Measurements from ENCODE around the gene TCF7. TPM values are rescaled to one million over a fixed set of nuclear protein-coding genes. Genes with fewer than 3 reads are reported as not detected.

TCF7 gene
- total RNA-seq, 1 experiment from 2014 or later = 18.2 TPM

DNA sequence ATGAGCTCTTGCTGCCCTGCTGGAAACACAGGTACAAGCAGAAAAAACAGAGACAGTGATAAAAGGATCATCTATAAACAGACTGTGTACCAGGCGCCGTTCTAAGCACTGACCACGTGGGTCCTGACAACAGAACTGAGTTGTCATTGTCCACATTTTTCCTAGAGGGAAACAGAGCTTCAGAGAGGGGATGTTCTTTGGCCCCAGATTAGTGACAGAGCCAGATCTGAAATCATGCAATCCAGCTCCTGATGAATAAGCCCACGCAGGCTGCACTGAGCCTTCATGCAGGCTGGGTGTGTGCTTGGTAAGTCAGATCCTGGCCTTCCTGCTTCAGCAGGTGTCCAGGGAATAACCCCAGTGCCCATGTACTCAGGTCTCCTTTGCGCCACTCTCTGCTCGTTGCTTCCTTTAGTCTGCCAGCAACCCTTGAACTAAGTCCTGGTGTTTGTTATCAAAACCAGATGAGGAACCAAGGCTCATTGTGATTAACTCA is 22.8 kb upstream of the TCF7 start:
- Histone ChIP-seq H3K23me2 (ENCODE audit: insufficient read length, low read depth, low read length, poor library complexity, severe bottlenecking) (no peaks in the 10 kb centered on the region), H3K79me1 (ENCODE audit: insufficient read depth, low read depth, low read length, poor library complexity, severe bottlenecking) (no peaks in the 10 kb centered on the region), H3K56ac (ENCODE audit: insufficient read length, low read depth, low read length) (no peak overlapping the region), H2BK5ac (ENCODE audit: insufficient read length, low read length) (no peak overlapping the region), H2BK20ac (ENCODE audit: low read depth, low read length, poor library complexity, severe bottlenecking) (no peak overlapping the region), H3K14ac (ENCODE audit: insufficient read depth, low read length) (no peak overlapping the region), H2AFZ (ENCODE audit: low read length) (no peak overlapping the region), H3K4me1 (ENCODE audit: insufficient read depth, low read length) (no peaks in the 10 kb centered on the region), H3K4me2 (ENCODE audit: insufficient read depth, insufficient read length, low read length) (no peak overlapping the region), H4K20me1 (ENCODE audit: control insufficient read depth, insufficient read depth, insufficient read length) (peaks cover 3% of the 10 kb centered on the region), H4K8ac (replicated peaks; ENCODE audit: insufficient read length, low read depth, low read length) (no peak overlapping the region), H3K27me3 (ENCODE audit: insufficient read depth, low read length) (no peaks in the 10 kb centered on the region), H2AK5ac (ENCODE audit: insufficient read length, low read length) (no peak overlapping the region), H2BK15ac (ENCODE audit: low read depth, low read length) (no peak overlapping the region), H3K79me2 (ENCODE audit: insufficient read depth, low read length) (no peaks in the 10 kb centered on the region), H3K18ac (ENCODE audit: insufficient read length, low read depth, low read length) (no peak overlapping the region), H2BK12ac (ENCODE audit: insufficient read length, low read depth, low read length) (no peak overlapping the region), H4K5ac (ENCODE audit: insufficient read length, low read depth, low read length) (no peak overlapping the region), H3K9ac (ENCODE audit: extremely low read depth, insufficient read length, low read length) (no peak overlapping the region), H3K9me3 (ENCODE audit: control insufficient read depth, low read depth, low read length) (no peaks in the 10 kb centered on the region), H2BK120ac (ENCODE audit: low read depth, low read length, poor library complexity, severe bottlenecking) (no peak overlapping the region), H3K4ac (ENCODE audit: low read depth, low read length) (no peak overlapping the region), H3K23ac (ENCODE audit: insufficient read length, low read depth, low read length) (no peak overlapping the region), H3T11ph (ENCODE audit: low read length) (no peak overlapping the region), H3K27ac (ENCODE audit: insufficient read length, low read depth, low read length) (no peak overlapping the region), H4K91ac (ENCODE audit: insufficient read length, low read depth, low read length) (no peak overlapping the region)
- H3K9me3 Mint-ChIP-seq = no peaks in the 10 kb centered on the region
- TF ChIP-seq, protein P1, sequence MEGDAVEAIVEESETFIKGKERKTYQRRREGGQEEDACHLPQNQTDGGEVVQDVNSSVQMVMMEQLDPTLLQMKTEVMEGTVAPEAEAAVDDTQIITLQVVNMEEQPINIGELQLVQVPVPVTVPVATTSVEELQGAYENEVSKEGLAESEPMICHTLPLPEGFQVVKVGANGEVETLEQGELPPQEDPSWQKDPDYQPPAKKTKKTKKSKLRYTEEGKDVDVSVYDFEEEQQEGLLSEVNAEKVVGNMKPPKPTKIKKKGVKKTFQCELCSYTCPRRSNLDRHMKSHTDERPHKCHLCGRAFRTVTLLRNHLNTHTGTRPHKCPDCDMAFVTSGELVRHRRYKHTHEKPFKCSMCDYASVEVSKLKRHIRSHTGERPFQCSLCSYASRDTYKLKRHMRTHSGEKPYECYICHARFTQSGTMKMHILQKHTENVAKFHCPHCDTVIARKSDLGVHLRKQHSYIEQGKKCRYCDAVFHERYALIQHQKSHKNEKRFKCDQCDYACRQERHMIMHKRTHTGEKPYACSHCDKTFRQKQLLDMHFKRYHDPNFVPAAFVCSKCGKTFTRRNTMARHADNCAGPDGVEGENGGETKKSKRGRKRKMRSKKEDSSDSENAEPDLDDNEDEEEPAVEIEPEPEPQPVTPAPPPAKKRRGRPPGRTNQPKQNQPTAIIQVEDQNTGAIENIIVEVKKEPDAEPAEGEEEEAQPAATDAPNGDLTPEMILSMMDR (conservative IDR thresholded peaks at IDR 0.05) = no peak
- WGBS (ENCODE audit: extremely low coverage, insufficient read length, low lambda C conversion rate) = no CpG with 5 or more reads among the region's 6 CpGs
- peak overlapping the region in 1 of 3 experiments; percentile 54; a peak in 1 of 7 replicates for H3K27ac Mint-ChIP-seq
- no peaks in the 10 kb centered on the region for H3K36me3 Mint-ChIP-seq (ENCODE audit: insufficient read depth in 1 of 3, low read depth in 3 of 3)
- H3K4me1 Mint-ChIP-seq = peaks cover 23 to 25% of the 10 kb centered on the region in 2 experiments
- H3K4me3 Mint-ChIP-seq = no peak overlapping the region
- peaks cover 30% of the 10 kb centered on the region for H3K27me3 Mint-ChIP-seq (ENCODE audit: low read depth)
- no peak for DNase-seq

All from H9 (cell line).